ENCODE results near the gene EMILIN3.

EMILIN3 gene

GRCh38 chr20:41327178-41327577 lies 39.4 kb downstream of the EMILIN3 start:
- Histone ChIP-seq H3K79me2 (ENCODE audit: insufficient read depth, low read depth) (no peaks in the 10 kb centered on the region), H3K27me3 (ENCODE audit: insufficient read depth, low read depth) (no peaks in the 10 kb centered on the region), H3K4me3 (IDR thresholded peaks at IDR 0.05; ENCODE audit: insufficient read depth, low read depth, low read length) (no peak overlapping the region), H3K27ac (no peak overlapping the region), H2AFZ (ENCODE audit: low read depth) (no peak overlapping the region), H3K36me3 (ENCODE audit: insufficient read depth) (no peaks in the 10 kb centered on the region), H3K4me1 (ENCODE audit: low read depth, poor library complexity, severe bottlenecking) (no peaks in the 10 kb centered on the region), H4K20me1 (ENCODE audit: insufficient read depth) (no peaks in the 10 kb centered on the region), H3K9ac (no peak overlapping the region), H3K4me2 (no peak overlapping the region)
- no peak for TF ChIP-seq CTCF (conservative IDR thresholded peaks at IDR 0.05; ENCODE audit: low read depth, low read length)

- no peaks in the 10 kb centered on the region for H3K27me3 ChIP-seq (ENCODE audit: insufficient read depth, low read depth)
- H3K79me2 ChIP-seq (ENCODE audit: insufficient read depth, low read depth) = no peaks in the 10 kb centered on the region
- no peak overlapping the region for H3K27ac ChIP-seq
- no peaks in the 10 kb centered on the region for H3K36me3 ChIP-seq (ENCODE audit: insufficient read depth)
- no peak overlapping the region for H2AFZ ChIP-seq (ENCODE audit: low read depth)
- H3K4me2 ChIP-seq = no peak overlapping the region
- H3K9ac ChIP-seq = no peak overlapping the region
- no peak for TF ChIP-seq CTCF (conservative IDR thresholded peaks at IDR 0.05; ENCODE audit: low read depth, low read length)
- H3K4me1 ChIP-seq (ENCODE audit: low read depth, poor library complexity, severe bottlenecking) = peaks cover 12% of the 10 kb centered on the region
- no peak overlapping the region for H3K4me3 ChIP-seq (IDR thresholded peaks at IDR 0.05; ENCODE audit: insufficient read depth, low read depth, low read length)
- no peaks in the 10 kb centered on the region for H4K20me1 ChIP-seq (ENCODE audit: insufficient read depth)
These were observed 45.6 kb downstream of the EMILIN3 start for GRCh38 chr20:41320976-41321375.

- peaks cover 17% of the 10 kb centered on the region for H3K4me1 ChIP-seq (ENCODE audit: low read depth, poor library complexity, severe bottlenecking)
- no peak overlapping the region for H3K27ac ChIP-seq
- H3K4me3 ChIP-seq (IDR thresholded peaks at IDR 0.05; ENCODE audit: insufficient read depth, low read depth, low read length) = no peak overlapping the region
- H2AFZ ChIP-seq (ENCODE audit: low read depth) = no peak overlapping the region
- no peaks in the 10 kb centered on the region for H3K79me2 ChIP-seq (ENCODE audit: insufficient read depth, low read depth)
- no peak overlapping the region for H3K9ac ChIP-seq
- no peaks in the 10 kb centered on the region for H3K36me3 ChIP-seq (ENCODE audit: insufficient read depth)
- no peak overlapping the region for H3K4me2 ChIP-seq
- H3K27me3 ChIP-seq (ENCODE audit: insufficient read depth, low read depth) = no peaks in the 10 kb centered on the region
- TF ChIP-seq CTCF (conservative IDR thresholded peaks at IDR 0.05; ENCODE audit: low read depth, low read length) = no peak
- no peaks in the 10 kb centered on the region for H4K20me1 ChIP-seq (ENCODE audit: insufficient read depth)
These were observed 46.2 kb downstream of the EMILIN3 start for GRCh38 chr20:41320441-41320840.

- Histone ChIP-seq H3K9ac (peak overlapping the region; percentile 26; the same call in 1 of the 2 replicates), H2AFZ (ENCODE audit: low read depth) (peak overlapping the region; percentile 97), H3K4me1 (ENCODE audit: low read depth, poor library complexity, severe bottlenecking) (peaks cover 18% of the 10 kb centered on the region), H3K4me3 (IDR thresholded peaks at IDR 0.05; ENCODE audit: insufficient read depth, low read depth, low read length) (no peak overlapping the region), H3K27me3 (ENCODE audit: insufficient read depth, low read depth) (no peaks in the 10 kb centered on the region), H3K36me3 (ENCODE audit: insufficient read depth) (no peaks in the 10 kb centered on the region), H4K20me1 (ENCODE audit: insufficient read depth) (no peaks in the 10 kb centered on the region), H3K79me2 (ENCODE audit: insufficient read depth, low read depth) (no peaks in the 10 kb centered on the region), H3K27ac (no peak overlapping the region), H3K4me2 (peak overlapping the region; percentile 98)
- 0 out of 2 replicates have a peak, but pooled peaks have one; percentile 6 for TF ChIP-seq CTCF (conservative IDR thresholded peaks at IDR 0.05; ENCODE audit: low read depth, low read length)
These were observed 48.4 kb downstream of the EMILIN3 start for GRCh38 chr20:41318271-41318649.
